ENCODE data around the gene PLXNA3.
"Not testable (repeated sequence)": the region's sequence is repeated elsewhere in the genome, so short reads cannot be mapped to it uniquely, and the experiment has no call there.

PLXNA3 gene

GRCh38 chrX:154481911-154482601 is 24.0 kb downstream of the PLXNA3 start:
- DNase-seq: no peak

DNA sequence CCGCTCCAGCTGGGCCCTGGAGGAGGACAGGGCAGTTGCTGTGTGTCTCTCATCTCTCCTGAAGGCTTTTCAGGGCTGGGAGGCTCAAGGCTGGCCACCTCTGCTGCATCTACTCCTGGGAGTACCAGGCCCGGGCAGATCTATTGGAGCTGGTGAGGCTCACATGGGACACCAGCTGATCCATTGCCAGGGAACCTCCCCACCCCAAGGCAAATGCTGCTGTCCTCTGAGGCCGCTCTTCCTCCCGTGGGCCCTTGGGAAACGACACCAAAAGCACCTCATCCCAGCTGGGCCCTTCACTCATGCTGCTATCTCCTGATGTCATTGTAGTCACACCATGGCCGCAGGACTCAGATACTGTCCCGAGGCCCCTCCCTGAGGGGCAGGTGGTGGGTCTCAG is 24.7 kb downstream of the PLXNA3 start:
- no peak for DNase-seq

DNA sequence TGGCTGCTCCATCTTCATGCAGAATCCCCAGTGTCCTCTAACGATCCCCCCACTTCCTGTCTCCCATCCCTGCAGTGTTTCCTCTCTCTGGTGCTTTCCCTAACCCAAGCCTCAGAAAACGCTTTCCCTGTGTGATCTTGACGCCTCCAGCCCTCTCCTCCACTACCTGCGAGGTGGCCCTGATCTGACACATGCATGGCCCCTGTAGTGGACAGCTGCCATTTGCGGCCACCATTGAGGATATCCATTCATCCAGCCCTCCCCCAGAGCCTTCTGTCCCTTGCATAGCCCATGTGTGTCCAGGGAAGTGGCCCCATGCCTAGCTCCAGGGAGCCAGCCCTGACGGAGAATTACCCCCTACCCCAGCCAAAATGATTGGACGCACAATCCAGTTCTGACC is 25.2 kb downstream of the PLXNA3 start:
- DNase-seq: no peak

- no peak for DNase-seq
These were observed 26.4 kb downstream of the PLXNA3 start for GRCh38 chrX:154484255-154485149.

DNA sequence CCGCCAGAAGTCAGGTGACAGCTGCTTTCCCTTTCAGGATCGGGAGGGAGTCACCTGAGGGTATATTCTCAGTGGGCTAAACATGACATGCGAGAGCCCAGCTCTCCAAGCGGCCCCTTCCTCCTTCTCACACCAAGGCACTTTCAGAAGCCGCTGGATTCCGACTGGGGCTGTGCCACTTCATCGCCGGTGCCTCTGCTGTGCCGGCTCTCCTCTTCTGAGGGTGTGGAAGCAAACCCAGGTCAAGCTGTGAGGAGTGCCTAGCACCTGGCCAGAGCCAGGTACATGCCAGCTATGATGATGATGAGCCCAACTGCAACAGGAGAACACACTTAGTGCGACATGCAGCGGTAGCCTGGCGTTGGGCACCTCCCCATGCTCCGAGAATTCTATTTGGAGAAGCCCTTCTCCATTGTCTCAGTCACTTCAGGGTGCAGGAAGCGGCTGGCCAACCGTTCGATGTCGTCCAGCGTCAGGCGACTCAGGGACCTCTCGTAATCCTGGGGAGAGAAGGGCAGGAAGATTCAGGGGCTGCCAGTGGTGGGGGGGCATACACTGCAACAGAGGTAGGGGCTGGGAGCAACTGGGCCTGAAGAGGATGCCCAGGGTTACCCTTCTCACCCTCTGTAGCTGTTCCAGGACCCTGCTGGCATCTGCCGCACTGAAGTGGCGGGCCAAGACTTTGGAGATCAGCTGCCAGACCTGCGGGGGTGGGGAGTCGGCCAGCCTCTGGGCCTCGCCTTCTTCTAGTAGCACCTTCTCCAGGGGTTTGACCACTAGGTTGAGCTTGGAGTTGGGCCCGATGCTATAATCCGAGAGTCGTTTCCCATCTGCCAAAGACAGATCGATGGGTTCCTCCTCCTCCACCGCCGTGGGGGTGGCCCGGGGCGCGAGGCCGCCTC is 27.3 kb downstream of the PLXNA3 start:
- DNase-seq: no peak

DNA sequence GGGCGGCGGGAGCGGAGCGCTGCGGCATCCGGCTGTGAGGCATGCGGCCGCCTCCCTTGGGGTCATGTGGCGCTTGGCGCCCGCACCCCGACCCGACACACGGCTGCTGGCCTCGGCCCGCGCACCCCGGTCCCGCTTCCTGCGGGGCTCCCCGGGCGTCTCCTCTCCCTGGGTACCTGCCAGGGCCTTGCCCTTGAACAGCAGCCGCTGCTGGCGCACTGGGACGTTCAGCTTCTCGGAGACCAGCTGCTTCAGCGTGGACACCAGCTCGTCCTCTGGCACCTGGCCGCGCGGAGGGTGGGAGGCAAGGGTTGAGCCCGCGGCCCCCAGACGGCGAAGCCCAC is 27.9 kb downstream of the PLXNA3 start:
- peak; percentile 63 for DNase-seq

DNA sequence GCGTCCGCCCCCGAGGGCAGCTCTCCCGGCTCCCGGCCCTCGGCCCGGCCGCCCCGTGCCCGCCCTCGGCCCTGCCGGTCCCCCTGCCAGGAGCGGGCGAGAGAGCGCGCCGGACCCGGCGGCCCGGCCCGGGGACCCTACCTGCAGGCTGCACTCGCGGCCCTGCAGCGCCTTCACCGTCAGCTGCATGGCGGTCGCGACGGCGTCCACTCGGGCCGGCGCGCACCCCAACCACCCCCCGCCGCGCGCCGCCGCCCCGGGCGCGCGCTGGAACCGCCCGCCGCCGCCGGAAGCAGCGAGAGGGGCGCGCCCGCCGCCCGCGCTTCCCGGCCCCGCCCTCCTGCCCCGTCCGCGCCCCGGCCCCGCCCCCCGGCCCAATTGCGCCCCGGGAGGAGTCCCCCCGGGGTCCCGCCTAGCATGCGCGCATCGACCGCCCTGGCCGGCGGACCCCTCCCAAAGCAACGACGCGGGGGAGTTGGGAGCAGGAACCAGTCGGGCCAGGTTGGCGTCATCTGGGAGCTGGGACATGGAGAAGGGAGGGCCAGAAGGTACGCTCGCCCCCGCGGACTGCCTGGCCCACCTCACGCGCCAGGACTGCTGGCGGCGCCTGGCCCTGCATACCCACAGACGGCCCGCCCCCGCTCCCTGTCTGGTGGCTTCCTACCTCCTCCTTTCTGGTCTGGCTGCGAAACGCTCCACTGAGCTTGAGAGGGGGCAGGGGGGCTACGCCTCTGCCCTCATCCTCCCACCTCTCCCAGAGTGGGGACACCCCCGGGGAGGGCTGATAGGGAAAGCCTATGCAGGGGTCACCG is 28.5 kb downstream of the PLXNA3 start, which contains the start of gene UBL4A:
UBL4A (minus strand) TSS at position 220 of the 812 bp plus-strand sequence; CDS start at position 189, 31 bp downstream.
- peak; percentile 79 for DNase-seq

GRCh38 chrX:154487518-154488290 is 29.6 kb downstream of the PLXNA3 start:
- DNase-seq: no peak

DNA sequence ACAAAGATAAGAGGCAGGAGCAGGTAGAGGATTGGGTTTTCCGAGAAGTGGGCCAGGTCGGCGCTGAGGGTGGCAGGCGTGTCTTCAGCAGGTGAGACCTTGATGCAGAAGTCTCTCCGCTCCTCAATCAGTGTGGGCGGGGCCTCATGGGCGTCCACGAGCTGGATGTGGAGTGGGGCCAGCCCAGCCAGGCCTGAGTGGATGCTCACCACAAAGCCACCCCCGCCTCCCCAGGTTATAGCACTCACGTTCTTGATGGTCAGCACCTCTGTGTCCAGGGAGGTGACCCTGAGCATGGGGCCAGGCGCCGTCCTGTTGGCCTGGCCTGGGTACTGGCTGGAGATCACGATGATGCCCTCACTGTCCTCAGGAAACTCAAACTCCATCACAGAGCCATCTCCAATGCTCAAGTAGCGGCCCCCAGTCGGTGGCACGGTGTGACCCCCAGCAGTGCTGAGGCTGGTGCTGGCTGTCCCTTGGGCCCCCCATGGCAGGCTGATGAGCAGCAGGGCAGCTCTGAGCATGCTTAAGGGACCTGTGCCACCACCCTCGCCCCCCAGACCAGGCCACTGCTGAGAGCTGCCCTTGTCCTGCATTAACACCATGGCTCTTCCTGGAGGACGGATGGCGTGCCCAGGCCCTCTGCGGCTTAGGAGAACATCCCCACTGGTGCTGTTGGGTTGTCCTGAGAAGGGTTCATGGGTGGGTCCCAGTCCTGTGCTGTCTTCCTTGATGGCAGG is 30.4 kb downstream of the PLXNA3 start:
- DNase-seq: no peak

GRCh38 chrX:154489182-154489581 is 31.1 kb downstream of the PLXNA3 start:
- DNase-seq: no peak

DNA sequence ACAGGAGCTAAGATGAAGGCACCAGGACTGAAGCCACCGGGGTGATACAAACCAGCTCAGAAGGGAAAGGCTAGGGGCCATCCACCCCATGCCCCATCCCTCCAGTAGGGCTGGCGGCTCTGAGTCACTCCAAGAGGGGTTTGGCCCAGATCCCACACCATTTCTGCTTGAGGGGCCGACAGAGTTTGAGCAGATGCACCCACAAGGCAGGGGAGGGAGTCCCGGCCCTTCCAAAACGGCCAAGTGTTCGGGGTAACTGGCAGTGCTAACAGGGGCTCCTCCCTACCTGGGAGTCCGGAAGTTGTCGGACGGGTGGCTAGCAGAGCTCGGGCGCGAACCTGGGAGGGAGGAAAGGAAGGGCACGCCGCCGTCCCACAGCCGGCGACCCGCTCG is 31.9 kb downstream of the PLXNA3 start:
- peak; percentile 62 for DNase-seq

DNA sequence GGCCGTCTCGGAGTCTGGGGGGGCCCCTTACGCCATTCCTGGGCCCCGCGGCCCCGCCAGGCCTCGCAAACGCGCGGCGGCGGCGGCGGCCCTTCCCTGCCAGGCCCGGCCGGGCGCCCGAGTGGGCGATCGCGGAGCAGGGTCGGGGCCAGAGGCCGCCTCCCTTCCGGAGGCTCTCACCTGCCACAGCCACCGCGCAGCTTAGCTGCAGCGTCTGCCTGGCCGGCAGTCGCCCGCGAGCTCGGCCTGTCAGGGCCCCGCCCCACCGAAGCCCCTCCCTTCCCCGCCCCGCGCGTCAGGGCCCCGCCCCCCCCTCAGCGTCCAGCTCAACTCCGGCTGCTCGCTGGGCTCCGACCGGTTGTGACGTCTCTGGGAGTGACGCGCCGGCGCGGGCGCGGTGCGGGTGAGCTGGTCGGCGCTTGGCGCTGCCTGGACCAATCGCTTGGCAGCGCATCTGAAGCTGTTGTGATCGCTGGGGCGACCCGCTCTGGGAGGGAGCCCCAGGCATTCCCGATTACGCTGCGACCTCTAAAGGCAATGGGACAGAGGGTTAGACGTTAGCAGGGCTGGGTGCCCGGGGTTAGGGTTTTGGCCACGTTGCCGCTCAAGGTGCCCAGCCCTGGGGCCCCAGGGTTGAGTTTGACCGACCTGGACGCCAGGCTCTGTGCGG is 32.5 kb downstream of the PLXNA3 start, which contains the start of gene SLC10A3:
SLC10A3 (minus strand) TSS at position 216 of the 670 bp plus-strand sequence. CDS start 1,689 bp downstream, outside the sequence.
- DNase-seq: peak; percentile 91

DNA sequence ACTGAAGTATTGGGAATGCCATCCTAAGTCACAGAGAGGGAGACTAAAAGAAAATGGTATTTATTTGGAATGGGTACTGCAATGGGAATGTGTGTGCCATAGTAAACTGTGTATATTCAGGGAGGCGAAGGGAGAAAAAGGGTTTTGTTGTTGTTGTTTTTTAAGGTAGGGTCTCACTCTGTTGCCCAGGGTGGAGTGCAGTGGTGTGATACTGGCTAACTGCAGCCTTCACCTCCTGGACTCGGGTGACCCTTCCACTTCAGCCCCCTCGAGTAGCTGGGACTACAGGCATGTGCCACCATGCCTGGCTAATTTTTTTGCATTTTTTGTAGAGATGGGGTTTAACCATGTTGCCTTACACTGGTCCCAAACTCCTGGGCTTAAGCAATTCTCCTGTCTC is 36.6 kb downstream of the PLXNA3 start:
- no peak for DNase-seq

DNA sequence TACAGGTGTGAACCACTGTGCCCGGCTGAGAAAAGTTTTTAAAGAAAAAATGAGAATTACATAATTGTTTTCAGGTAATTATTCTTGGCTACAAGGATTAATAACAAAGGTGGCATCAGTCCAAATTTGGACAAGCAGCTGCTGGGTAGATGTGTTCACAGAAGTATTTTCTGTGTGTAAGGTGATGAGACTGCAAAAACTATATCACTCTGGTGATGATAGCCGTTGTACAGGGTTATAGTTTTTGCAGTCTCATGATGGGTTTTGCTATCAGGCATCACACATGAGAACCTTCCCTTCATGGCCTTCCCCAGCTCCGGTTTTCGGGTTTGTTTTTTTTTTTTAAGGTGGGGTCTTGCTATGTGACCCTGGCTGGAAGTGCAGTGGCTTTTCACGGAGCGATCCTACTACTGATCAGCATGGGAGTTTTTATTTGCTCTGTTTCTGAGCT is 37.4 kb downstream of the PLXNA3 start:
- DNase-seq: no peak

GRCh38 chrX:154496591-154497137 is 38.6 kb downstream of the PLXNA3 start:
- not testable (repeated sequence) for DNase-seq

GRCh38 chrX:154501423-154501822 is 43.3 kb downstream of the PLXNA3 start:
- not testable (repeated sequence) for DNase-seq

- DNase-seq: no peak
These were observed 44.0 kb downstream of the PLXNA3 start for GRCh38 chrX:154502098-154502497.

GRCh38 chrX:154502989-154503388 is 44.9 kb downstream of the PLXNA3 start:
- no peak for DNase-seq

- DNase-seq: no peak
These were observed 47.7 kb downstream of the PLXNA3 start for GRCh38 chrX:154505734-154506133.

Measured in activated CD8-positive, alpha-beta memory T cell treated with anti-CD3 and anti-CD28 coated beads, Interleukin-2, amount 50 U/mL, for 48 hours (primary cell).